K562 (cell line): ENCODE results near the gene PPP4R1. TPM values are rescaled to one million over a fixed set of nuclear protein-coding genes. Genes with fewer than 3 reads are reported as not detected.

Source experiments
- CC2D1A ChIP-seq: fragments of 450-650 bp; IDR thresholded peaks from 2 replicates; pipeline ENCODE4 v1.6.1; 2017; ENCODE audit warnings: mild to moderate bottlenecking
- CSDE1 ChIP-seq, 2 experiments: fragments of 450-650 bp; IDR thresholded peaks; 2 replicates each; pipeline ENCODE4 v1.6.1; 2016; ENCODE audit warnings: mild to moderate bottlenecking in 1 of 2
- IFI16 ChIP-seq: fragments of 250-450 bp; sonication (Bioruptor Pico); IDR thresholded peaks from 2 replicates; pipeline ENCODE4 v2.1.2; 2022; ENCODE audit warnings: mild to moderate bottlenecking, inconsistent platforms
- JUN ChIP-seq, 2 experiments: sonication (generic) in 1 of 2; formaldehyde crosslinking in 1 of 2; IDR thresholded peaks; 2 replicates each; pipeline versions ENCODE4 v1.6.1 to v1.8.0; 2012 to 2022; ENCODE audit warnings: borderline replicate concordance in 2 of 2, mild to moderate bottlenecking in 2 of 2, improper control_type of control experiment in 1 of 2, low read depth in 1 of 2, low read length in 1 of 2, missing genetic modification reagents in 1 of 2
- KAT2B ChIP-seq: IDR thresholded peaks from one replicate; pipeline ENCODE4 v1.6.1; 2012; ENCODE audit warnings: low read depth, mild to moderate bottlenecking, control low read depth, inconsistent platforms, low read length, moderate library complexity
- MBD2 ChIP-seq: sonication (generic); IDR thresholded peaks from 2 replicates; pipeline ENCODE4 v1.6.1; 2016; ENCODE audit warnings: low read depth, borderline replicate concordance
- RNF2 ChIP-seq: sonication (generic); IDR thresholded peaks from 2 replicates; pipeline ENCODE4 v1.6.1; 2016
- ZBTB1 ChIP-seq: sonication (generic); formaldehyde crosslinking; IDR thresholded peaks from 2 replicates; pipeline ENCODE4 v1.8.1; 2023; ENCODE audit warnings: missing genetic modification reagents, low read depth, mild to moderate bottlenecking, borderline replicate concordance
- ZBTB11 ChIP-seq, 3 experiments: fragments of 200-800 bp in 1 of 3; fragments of 250-450 bp in 1 of 3; fragments of 450-650 bp in 1 of 3; sonication (Bioruptor Pico) in 1 of 3; sonication (Bioruptor generic) in 1 of 3; formaldehyde crosslinking in 1 of 3; IDR thresholded peaks; 2 replicates each; pipeline versions ENCODE4 v1.6.1 to v1.8.0; 2016 to 2022; ENCODE audit warnings: mild to moderate bottlenecking in 2 of 3, missing genetic modification characterization in 2 of 3, missing compliant biosample characterization in 1 of 3, moderate library complexity in 1 of 3
- ZKSCAN1 ChIP-seq: fragments of 150-350 bp; IDR thresholded peaks from 2 replicates; pipeline ENCODE4 v1.6.1; 2016; ENCODE audit warnings: low read depth, low read length
- ZNF184 ChIP-seq: sonication (generic); formaldehyde crosslinking; IDR thresholded peaks from 2 replicates; pipeline ENCODE4 v1.5.0; 2020; ENCODE audit warnings: missing genetic modification reagents
- polyA plus RNA-seq, 8 experiments: library from polyadenylated mRNA; depleted of rRNA in 4 of 8; stranded (reverse) in 5 of 8; unstranded in 3 of 8; fragments of >200 nt; fragmentation: Nextera tagmentation in 2 of 8; fragmentation: Illumina TruSeq in 1 of 8; extraction: Ambion mirVana in 2 of 8; extraction: Trizol in 1 of 8; gene quantifications; 2 replicates each; pipeline versions ENCODE4 v1.2.1 to v1.2.3, GENCODE V29; 2011 to 2014; ENCODE audit warnings: inconsistent platforms in 1 of 8, missing spikeins in 1 of 8
- total RNA-seq, 7 experiments: library from RNA; depleted of rRNA in 6 of 7; stranded (reverse); fragments of >200 nt in 6 of 7; fragmentation: Illumina TruSeq in 2 of 7; extraction: Trizol in 2 of 7; gene quantifications; 2 replicates each; pipeline versions ENCODE4 v1.2.1 to v1.2.3, GENCODE V29; 2011 to 2021; ENCODE audit warnings: low replicate concordance in 1 of 7
- TF ChIP-seq, protein P1 (sequence below), 2 experiments: fragments of 450-650 bp; formaldehyde crosslinking in 1 of 2; IDR thresholded peaks; 2 replicates each; pipeline versions ENCODE4 v1.4.0 to v1.6.1; 2014 to 2020; ENCODE audit warnings: mild to moderate bottlenecking in 2 of 2, borderline replicate concordance in 1 of 2, low read depth in 1 of 2
- TF ChIP-seq, protein P2 (sequence below): fragments of 450-650 bp; IDR thresholded peaks from 2 replicates; pipeline ENCODE4 v1.6.1; 2017; ENCODE audit warnings: mild to moderate bottlenecking, moderate library complexity

The PPP4R1 gene
- total and polyA plus RNA-seq, 9 of the 15 experiments (the other 6 are each of a cell fraction or from before 2014, with no cell fraction given), result 23.5 to 136 (median 84.5) TPM

DNA sequence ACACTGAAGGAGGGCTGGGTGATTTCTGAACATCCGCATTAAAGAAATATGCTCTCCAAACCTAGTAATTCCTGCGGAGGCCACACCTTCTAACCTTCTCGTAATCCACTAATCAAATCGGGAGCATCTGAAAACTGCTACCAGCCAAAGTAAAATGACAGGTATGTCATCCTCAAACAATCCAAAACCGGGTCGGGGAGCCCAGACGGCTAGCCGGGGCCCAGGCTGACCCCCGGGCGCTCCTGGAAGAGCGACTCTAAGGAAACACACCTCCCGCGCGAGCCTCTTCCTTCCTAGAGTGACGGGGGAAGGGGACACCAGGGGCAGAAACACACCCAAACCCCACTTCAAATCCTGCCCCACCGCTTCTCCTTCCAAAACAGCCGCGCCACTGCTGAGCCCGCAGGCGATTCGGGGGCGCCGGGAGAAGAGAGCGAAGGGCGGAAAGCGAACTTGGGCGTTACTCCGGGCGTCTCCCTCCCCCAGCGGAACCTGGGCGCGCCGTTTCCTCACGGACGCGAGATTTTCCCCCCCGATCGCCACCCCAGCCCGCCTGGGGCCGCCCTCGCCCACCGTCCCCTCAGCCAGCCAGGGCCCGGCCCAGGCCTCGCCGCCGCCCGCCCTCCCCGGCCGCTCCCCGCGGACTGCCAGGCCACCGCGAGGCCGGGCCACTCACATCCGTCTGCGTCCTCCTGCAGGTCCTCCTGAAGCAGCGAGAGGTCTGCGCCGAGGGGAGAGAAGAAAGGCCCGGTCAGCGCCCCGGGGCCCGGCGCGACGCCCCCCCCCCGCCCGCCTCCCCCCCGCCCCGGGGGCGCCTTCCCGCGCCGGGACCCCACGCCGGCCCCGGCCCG lies 584 bp downstream of the PPP4R1 start (continued):
- 0 out of 2 replicates have a peak, but pooled peaks have one; percentile 17 for TF ChIP-seq MBD2
- no peak for TF ChIP-seq ZKSCAN1
- no peak for TF ChIP-seq CC2D1A
- TF ChIP-seq, protein P1, sequence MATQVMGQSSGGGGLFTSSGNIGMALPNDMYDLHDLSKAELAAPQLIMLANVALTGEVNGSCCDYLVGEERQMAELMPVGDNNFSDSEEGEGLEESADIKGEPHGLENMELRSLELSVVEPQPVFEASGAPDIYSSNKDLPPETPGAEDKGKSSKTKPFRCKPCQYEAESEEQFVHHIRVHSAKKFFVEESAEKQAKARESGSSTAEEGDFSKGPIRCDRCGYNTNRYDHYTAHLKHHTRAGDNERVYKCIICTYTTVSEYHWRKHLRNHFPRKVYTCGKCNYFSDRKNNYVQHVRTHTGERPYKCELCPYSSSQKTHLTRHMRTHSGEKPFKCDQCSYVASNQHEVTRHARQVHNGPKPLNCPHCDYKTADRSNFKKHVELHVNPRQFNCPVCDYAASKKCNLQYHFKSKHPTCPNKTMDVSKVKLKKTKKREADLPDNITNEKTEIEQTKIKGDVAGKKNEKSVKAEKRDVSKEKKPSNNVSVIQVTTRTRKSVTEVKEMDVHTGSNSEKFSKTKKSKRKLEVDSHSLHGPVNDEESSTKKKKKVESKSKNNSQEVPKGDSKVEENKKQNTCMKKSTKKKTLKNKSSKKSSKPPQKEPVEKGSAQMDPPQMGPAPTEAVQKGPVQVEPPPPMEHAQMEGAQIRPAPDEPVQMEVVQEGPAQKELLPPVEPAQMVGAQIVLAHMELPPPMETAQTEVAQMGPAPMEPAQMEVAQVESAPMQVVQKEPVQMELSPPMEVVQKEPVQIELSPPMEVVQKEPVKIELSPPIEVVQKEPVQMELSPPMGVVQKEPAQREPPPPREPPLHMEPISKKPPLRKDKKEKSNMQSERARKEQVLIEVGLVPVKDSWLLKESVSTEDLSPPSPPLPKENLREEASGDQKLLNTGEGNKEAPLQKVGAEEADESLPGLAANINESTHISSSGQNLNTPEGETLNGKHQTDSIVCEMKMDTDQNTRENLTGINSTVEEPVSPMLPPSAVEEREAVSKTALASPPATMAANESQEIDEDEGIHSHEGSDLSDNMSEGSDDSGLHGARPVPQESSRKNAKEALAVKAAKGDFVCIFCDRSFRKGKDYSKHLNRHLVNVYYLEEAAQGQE (IDR thresholded peaks at IDR 0.05; ENCODE audit: borderline replicate concordance), result 0 out of 2 replicates have a peak, but pooled peaks have one; percentile 21
- TF ChIP-seq, protein P1 (CRISPR knock-in tag; IDR thresholded peaks at IDR 0.05; ENCODE audit: low read depth), result no peak
- TF ChIP-seq ZBTB1 (CRISPR knock-in tag), result no peak
- no peak for TF ChIP-seq RNF2
- TF ChIP-seq KAT2B, result no peak
- no peak for TF ChIP-seq IFI16
- TF ChIP-seq, protein P2, sequence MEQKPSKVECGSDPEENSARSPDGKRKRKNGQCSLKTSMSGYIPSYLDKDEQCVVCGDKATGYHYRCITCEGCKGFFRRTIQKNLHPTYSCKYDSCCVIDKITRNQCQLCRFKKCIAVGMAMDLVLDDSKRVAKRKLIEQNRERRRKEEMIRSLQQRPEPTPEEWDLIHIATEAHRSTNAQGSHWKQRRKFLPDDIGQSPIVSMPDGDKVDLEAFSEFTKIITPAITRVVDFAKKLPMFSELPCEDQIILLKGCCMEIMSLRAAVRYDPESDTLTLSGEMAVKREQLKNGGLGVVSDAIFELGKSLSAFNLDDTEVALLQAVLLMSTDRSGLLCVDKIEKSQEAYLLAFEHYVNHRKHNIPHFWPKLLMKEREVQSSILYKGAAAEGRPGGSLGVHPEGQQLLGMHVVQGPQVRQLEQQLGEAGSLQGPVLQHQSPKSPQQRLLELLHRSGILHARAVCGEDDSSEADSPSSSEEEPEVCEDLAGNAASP, result no peak
- no peak for TF ChIP-seq JUN (IDR thresholded peaks at IDR 0.05; ENCODE audit: borderline replicate concordance, low read depth, low read length)
- no peak for TF ChIP-seq JUN (CRISPR knock-in tag; IDR thresholded peaks at IDR 0.05; ENCODE audit: borderline replicate concordance)
- TF ChIP-seq ZNF184, result no peak
- TF ChIP-seq ZBTB11 (CRISPR knock-in tag; IDR thresholded peaks at IDR 0.05), result no peak
- TF ChIP-seq CSDE1 (IDR thresholded peaks at IDR 0.05), result no peak
